Measurements from ENCODE around the gene GPR107.

- no peak for TF ChIP-seq EZH2 (IDR thresholded peaks at IDR 0.05; ENCODE audit: low read depth)
- TF ChIP-seq, protein P1, sequence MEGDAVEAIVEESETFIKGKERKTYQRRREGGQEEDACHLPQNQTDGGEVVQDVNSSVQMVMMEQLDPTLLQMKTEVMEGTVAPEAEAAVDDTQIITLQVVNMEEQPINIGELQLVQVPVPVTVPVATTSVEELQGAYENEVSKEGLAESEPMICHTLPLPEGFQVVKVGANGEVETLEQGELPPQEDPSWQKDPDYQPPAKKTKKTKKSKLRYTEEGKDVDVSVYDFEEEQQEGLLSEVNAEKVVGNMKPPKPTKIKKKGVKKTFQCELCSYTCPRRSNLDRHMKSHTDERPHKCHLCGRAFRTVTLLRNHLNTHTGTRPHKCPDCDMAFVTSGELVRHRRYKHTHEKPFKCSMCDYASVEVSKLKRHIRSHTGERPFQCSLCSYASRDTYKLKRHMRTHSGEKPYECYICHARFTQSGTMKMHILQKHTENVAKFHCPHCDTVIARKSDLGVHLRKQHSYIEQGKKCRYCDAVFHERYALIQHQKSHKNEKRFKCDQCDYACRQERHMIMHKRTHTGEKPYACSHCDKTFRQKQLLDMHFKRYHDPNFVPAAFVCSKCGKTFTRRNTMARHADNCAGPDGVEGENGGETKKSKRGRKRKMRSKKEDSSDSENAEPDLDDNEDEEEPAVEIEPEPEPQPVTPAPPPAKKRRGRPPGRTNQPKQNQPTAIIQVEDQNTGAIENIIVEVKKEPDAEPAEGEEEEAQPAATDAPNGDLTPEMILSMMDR (conservative IDR thresholded peaks at IDR 0.05): no peak
Observed at GRCh38 chr9:130054820-130055219, 1.1 kb downstream of the GPR107 start.

Data from PC-9 (cell line).